HG03196 (cell line): ENCODE measurements around the gene AVEN.

Experiments used
- ATAC-seq: cut with Tn5 transposase; IDR thresholded peaks from one replicate; pipeline ENCODE4 v1.9.1; 2021; ENCODE audit not compliant: unreplicated experiment

The AVEN gene

GRCh38 chr15:33923446-33923845 lies 115.6 kb downstream of the AVEN start:
- ATAC-seq: no peak

- ATAC-seq: no peak
Measured at GRCh38 chr15:33915571-33916407, 123.2 kb downstream of the AVEN start.

GRCh38 chr15:33913459-33913858 lies 125.5 kb downstream of the AVEN start:
- no peak for ATAC-seq

GRCh38 chr15:33912326-33912725 lies 126.7 kb downstream of the AVEN start:
- ATAC-seq: no peak

- no peak for ATAC-seq
Measured at GRCh38 chr15:33910741-33911140, 128.3 kb downstream of the AVEN start.

GRCh38 chr15:33908406-33908805 lies 130.6 kb downstream of the AVEN start:
- no peak for ATAC-seq

GRCh38 chr15:33907326-33907725 lies 131.7 kb downstream of the AVEN start:
- ATAC-seq: no peak

DNA sequence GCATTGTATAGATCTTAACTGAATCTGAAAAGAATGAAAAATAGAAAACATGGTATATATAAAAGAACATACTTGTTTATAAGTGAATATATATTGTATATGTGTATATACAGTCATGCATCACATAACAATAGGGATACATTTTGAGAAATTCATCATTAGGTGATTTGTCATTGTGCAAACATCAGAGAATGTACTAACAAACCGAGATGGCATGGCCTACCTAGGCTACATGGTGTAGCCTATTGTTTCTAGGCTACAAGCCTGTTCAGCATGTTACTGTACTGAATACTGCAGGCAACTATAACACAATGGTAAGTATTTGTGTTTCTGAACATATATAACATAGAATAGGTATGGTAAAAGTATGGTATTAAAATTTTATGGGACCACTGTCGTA lies 135.3 kb downstream of the AVEN start:
- ATAC-seq: no peak

DNA sequence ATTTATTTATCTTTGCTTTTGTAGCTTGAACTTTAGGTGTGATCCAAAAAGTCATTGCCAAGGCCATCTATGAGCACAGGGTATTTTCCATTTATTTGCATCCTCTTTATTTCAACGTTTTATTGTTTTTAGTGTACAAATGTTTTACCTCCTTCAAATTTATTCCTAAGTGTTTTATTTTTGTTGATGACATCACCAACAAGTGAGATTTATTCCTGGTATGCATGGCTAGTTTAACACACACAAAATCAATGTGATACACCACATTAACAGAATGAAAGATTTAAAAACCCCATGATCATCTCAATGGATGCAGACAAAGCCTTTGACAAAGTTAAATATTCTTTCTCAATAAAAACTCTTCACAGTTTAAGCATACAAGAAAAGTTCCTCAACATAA lies 137.0 kb downstream of the AVEN start:
- no peak for ATAC-seq

DNA sequence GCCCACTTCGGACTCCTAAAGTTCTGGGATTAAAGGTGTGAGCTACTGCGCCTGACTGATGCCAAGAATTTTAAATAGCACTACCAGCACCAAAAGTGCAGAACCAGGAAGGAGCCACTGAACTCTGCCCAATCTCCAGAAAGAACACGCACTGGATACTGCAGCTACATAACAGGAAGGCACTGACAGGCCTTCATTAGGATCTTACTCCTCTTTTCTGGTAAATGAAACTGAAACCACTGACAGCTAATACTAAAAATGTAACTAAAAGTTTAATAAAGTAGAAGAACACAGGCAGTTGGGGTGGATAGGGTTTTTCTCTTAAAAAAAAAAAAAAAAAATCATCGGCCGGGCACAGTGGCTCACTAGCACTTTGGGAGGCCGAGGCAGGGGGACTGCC lies 144.8 kb downstream of the AVEN start:
- ATAC-seq: no peak

GRCh38 chr15:33888176-33888575 lies 150.8 kb downstream of the AVEN start:
- ATAC-seq: no peak

DNA sequence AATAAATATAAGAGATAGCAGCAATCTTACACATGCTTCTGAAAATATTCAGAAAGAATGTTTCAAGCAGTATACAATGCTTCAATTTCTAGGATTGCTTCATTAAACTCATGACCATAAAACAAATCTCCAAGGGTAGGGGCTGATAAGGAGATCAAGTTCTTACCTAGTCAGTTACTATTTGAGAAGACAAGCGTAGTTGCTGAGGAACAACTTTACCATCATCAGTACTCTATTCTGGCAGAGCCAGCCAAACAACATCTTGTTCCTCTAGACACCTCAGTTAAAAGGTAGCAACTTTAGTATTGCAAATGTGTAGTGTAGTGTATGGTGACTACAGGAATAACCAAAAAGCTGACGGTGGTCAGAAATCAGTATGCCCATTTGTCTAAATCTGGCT lies 156.1 kb downstream of the AVEN start:
- ATAC-seq: no peak

- no peak for ATAC-seq
Measured at GRCh38 chr15:33874156-33874555, 164.8 kb downstream of the AVEN start.

GRCh38 chr15:33872416-33873106 lies 166.4 kb downstream of the AVEN start:
- no peak for ATAC-seq

GRCh38 chr15:33871980-33872379 lies 167.0 kb downstream of the AVEN start:
- no peak for ATAC-seq

- ATAC-seq: no peak
Measured at GRCh38 chr15:33866101-33866737, 172.8 kb downstream of the AVEN start.

- no peak for ATAC-seq
Measured at GRCh38 chr15:33865416-33865815, 173.6 kb downstream of the AVEN start.

DNA sequence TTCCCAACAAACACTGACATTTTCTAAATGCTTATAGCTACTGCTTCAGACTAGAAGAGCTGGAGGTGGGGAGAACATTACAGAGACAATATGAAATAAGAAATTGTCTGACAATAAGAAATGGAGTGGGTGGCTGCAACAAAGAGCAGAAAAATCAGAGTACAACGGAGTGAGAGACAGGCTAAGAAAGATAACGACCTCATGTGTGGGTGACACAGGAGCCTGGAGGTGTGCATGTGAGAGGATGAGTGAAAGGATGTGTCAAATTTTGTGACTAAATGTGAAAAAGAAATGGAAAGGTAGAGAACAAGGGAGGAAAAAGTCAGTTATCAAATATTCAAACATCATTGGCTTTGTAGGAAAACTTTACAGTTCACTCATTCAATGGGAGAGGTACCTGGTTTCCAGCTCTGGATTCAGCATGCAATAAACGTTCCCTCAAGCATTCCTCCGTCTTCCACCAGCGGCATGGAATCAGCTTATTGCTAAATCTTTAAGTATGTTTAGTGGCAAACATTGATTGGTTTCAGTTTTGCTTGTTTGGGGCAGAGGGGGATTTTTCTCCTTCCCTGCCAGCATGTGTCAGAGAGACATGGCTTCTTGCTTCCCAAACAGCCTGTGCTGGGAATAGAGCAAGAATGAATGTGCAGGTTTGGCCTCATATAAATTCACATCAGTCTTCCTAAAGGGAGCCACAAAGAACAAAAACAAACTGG lies 174.5 kb downstream of the AVEN start:
- ATAC-seq: no peak

DNA sequence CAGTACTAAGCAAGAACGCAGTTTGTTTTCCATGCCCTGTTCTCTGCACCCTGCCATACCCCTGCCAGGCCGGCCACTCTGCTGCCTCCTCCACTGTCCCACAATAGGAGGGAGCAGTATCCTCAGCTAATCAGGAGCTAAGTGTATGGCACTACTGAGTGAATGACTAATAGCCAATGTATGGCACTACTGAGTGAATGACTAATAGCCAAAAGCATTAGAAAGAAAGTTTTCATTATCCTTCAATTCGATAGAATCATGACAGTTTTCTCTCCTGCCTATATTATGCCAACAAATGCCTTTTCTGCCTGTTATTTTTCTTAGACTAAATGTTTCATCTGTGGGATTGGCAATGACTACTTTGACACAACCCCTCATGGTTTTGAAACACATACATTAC lies 178.2 kb downstream of the AVEN start:
- ATAC-seq: no peak

GRCh38 chr15:33859992-33860545 lies 178.9 kb downstream of the AVEN start:
- ATAC-seq: no peak

- ATAC-seq: no peak
Measured at GRCh38 chr15:33858836-33859235, 180.2 kb downstream of the AVEN start.
